ENCODE measurements around the gene METRNL. TPM values are rescaled to one million over a fixed set of nuclear protein-coding genes. Genes with fewer than 3 reads are reported as not detected.
A peak's percentile ranks its signal among the peaks of the same experiment; 100 is the strongest.

Gene METRNL
- total RNA-seq, 1 donor from 2014 or later, result 79.9 TPM

DNA sequence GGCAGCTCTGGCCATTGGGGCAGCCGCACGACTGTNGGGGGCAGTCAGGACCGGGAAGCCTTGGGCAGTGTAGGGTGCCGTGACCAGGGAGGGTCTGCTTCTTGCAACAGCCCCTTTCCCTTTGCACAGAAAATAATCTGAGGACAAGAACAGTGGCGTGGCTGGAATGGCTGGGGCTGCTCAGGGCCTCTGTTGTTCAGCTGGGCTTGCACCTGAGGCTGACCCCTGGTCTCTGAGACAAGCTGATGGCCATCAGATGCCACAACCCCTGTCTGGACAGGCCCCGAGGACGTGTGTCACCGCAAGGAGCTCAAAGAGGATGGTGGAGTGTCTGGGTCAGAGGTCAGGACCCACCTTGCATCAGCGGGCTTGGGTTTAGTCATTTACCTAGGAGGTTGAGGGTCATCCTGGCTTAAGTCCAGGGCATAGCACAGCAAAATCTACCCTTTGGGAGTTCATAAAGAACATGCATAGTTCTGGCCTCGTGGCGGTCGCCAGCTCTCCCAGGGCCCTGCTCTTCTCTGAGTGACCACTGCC, 46.9 kb downstream of the METRNL start:
- no peaks in the 10 kb centered on the region for H3K9me3 ChIP-seq
- no peak overlapping the region for H3K27ac ChIP-seq
- no peaks in the 10 kb centered on the region for H3K27me3 ChIP-seq
- H3K36me3 ChIP-seq, result no peaks in the 10 kb centered on the region
- no peak overlapping the region for H3K4me3 ChIP-seq
- intact Hi-C loops (cut with DNase I), result no loop called here
- peak; percentile 44 for DNase-seq
- H3K4me1 ChIP-seq, result peaks cover 4% of the 10 kb centered on the region
- TF ChIP-seq CTCF (IDR thresholded peaks at IDR 0.05), result no peak
- ATAC-seq, result no peak

- H3K36me3 ChIP-seq, result no peaks in the 10 kb centered on the region
- H3K9me3 ChIP-seq, result no peaks in the 10 kb centered on the region
- ATAC-seq (no peak), DNase-seq (peak; percentile 62)
- no peak overlapping the region for H3K4me3 ChIP-seq
- H3K27ac ChIP-seq, result no peak overlapping the region
- peaks cover 4% of the 10 kb centered on the region for H3K4me1 ChIP-seq
- no peak for TF ChIP-seq CTCF (IDR thresholded peaks at IDR 0.05)
- intact Hi-C loops (cut with DNase I), result no loop called here
- H3K27me3 ChIP-seq, result no peaks in the 10 kb centered on the region
These were observed 48.2 kb downstream of the METRNL start for GRCh38 chr17:83127431-83128160.

- Histone ChIP-seq H3K4me3 (no peak overlapping the region), H3K27ac (no peak overlapping the region), H3K27me3 (no peaks in the 10 kb centered on the region), H3K4me1 (peaks cover 4% of the 10 kb centered on the region), H3K9me3 (no peaks in the 10 kb centered on the region), H3K36me3 (no peaks in the 10 kb centered on the region)
- peak; percentile 53 for DNase-seq
- TF ChIP-seq CTCF (IDR thresholded peaks at IDR 0.05), result no peak
- no peak for ATAC-seq
- intact Hi-C loops (cut with DNase I), result no loop called here
These were observed 49.2 kb downstream of the METRNL start for GRCh38 chr17:83128306-83129240.

- intact Hi-C loops (cut with DNase I), result no loop called here
- ATAC-seq (no peak), DNase-seq (peak; percentile 45)
- no peaks in the 10 kb centered on the region for H3K36me3 ChIP-seq
- no peak overlapping the region for H3K4me3 ChIP-seq
- H3K27me3 ChIP-seq, result no peaks in the 10 kb centered on the region
- TF ChIP-seq CTCF (IDR thresholded peaks at IDR 0.05), result no peak
- no peaks in the 10 kb centered on the region for H3K9me3 ChIP-seq
- no peak overlapping the region for H3K27ac ChIP-seq
- peaks cover 4% of the 10 kb centered on the region for H3K4me1 ChIP-seq
These were observed 50.3 kb downstream of the METRNL start for GRCh38 chr17:83129676-83130075.

DNA sequence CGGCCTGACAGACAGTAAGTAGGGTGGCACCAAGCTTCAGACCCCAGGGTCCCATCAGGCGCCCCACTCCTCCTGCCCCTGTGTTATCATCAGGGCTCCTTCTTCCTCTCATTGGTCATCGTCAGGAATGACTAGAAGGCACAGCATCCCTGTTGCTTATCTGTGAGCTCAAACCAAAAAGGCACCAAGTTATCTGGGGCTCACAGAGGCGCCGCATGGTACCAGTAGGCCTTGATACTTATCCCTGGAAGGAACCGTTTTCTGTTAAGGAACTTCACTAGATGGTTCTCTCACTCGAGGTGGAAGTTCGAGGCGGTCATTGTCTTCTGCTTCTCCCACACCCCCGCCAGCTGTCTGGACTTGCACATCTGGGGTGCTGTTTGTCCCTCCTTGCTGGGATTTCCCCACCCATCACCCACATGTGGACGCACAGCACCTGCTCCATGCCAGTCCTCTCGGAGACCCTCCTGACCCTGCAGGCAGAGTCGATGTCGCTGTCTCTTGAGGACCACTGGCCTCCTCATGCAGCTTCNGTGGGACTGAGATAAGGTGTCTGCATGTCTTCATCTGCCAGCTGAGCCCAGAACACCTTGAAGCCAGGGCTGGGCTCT, 52.1 kb downstream of the METRNL start:
- Histone ChIP-seq H3K4me1 (no peaks in the 10 kb centered on the region), H3K36me3 (no peaks in the 10 kb centered on the region), H3K4me3 (no peak overlapping the region), H3K27ac (no peak overlapping the region), H3K27me3 (no peaks in the 10 kb centered on the region), H3K9me3 (no peaks in the 10 kb centered on the region)
- peak; percentile 48 for DNase-seq
- ATAC-seq, result no peak
- no peak for TF ChIP-seq CTCF (IDR thresholded peaks at IDR 0.05)
- intact Hi-C loops (cut with DNase I), result no loop called here

Data from upper lobe of right lung (tissue), 1 donor.